ENCODE results near the gene LGALS3BP. TPM values are rescaled to one million over a fixed set of nuclear protein-coding genes. Genes with fewer than 3 reads are reported as not detected.

Gene LGALS3BP
- total and polyA plus RNA-seq, 2 of the 13 experiments (the other 11 are each of a cell fraction or from before 2014, with no cell fraction given) = 137 to 332 TPM

- TF ChIP-seq ZBTB10 (CRISPR knock-in tag; IDR thresholded peaks at IDR 0.05; ENCODE audit: borderline replicate concordance) (0 out of 2 replicates have a peak, but pooled peaks have one; percentile 10), ZNF501 (CRISPR knock-in tag; IDR thresholded peaks at IDR 0.05) (no peak; the same call in 1 of the 2 replicates), MYPOP (CRISPR knock-in tag; IDR thresholded peaks at IDR 0.05) (no peak), HMGA1 (CRISPR knock-in tag; conservative IDR thresholded peaks at IDR 0.05) (no peak), NR2C2 (CRISPR knock-in tag; IDR thresholded peaks at IDR 0.05; ENCODE audit: borderline replicate concordance) (peak; percentile 79; the same call in 1 of the 2 replicates), KDM5B (CRISPR knock-in tag; IDR thresholded peaks at IDR 0.05; ENCODE audit: borderline replicate concordance) (peak; percentile 55), ZSCAN31 (CRISPR knock-in tag; IDR thresholded peaks at IDR 0.05; ENCODE audit: low read depth) (peak; percentile 92), ZNF431 (CRISPR knock-in tag; IDR thresholded peaks at IDR 0.05; ENCODE audit: borderline replicate concordance, low read depth) (peak; percentile 94; the same call in 1 of the 2 replicates), YEATS2 (CRISPR knock-in tag; IDR thresholded peaks at IDR 0.05; ENCODE audit: borderline replicate concordance) (peak; percentile 84), GPN1 (CRISPR knock-in tag; IDR thresholded peaks at IDR 0.05; ENCODE audit: borderline replicate concordance) (no peak), ZNF770 (CRISPR knock-in tag; IDR thresholded peaks at IDR 0.05) (peak; percentile 86; the same call in 1 of the 2 replicates), CEBPB (IDR thresholded peaks at IDR 0.05; ENCODE audit: borderline replicate concordance, low read depth, low read length) (no peak), ZNF274 (CRISPR knock-in tag; IDR thresholded peaks at IDR 0.05) (no peak), ARID3A (IDR thresholded peaks at IDR 0.05; ENCODE audit: low read depth, low read length) (0 out of 2 replicates have a peak, but pooled peaks have one; percentile 10), RBM39 (IDR thresholded peaks at IDR 0.05; ENCODE audit: low read depth, low read length, poor library complexity, severe bottlenecking) (no peak), RAD51 (IDR thresholded peaks at IDR 0.05; ENCODE audit: borderline replicate concordance) (no peak; the same call in 1 of the 2 replicates), ZNF446 (CRISPR knock-in tag; IDR thresholded peaks at IDR 0.05) (no peak), TFDP2 (CRISPR knock-in tag; IDR thresholded peaks at IDR 0.05) (peak; percentile 59; the same call in 1 of the 2 replicates)
Measured at GRCh38 chr17:78979780-78980623, at the start of gene LGALS3BP (continued).

All from HepG2 (cell line).